CD4-positive, alpha-beta T cell treated with Interleukin-2 at 100 ng/mL for 4 hours (primary cell): ENCODE data around the gene RC3H2.

ENCODE experiments used
- DNase-seq: peaks from one replicate; pipeline ENCODE4 v3.0.0-alpha.2; 2020; ENCODE audit warnings: low spot score

Gene RC3H2

GRCh38 chr9:122800066-122801060 lies 104.8 kb downstream of the RC3H2 start, which contains the start of gene OR1K1:
Gene OR1K1, plus strand, starts transcription at chr9:122800123. Its CDS starts 0 bp downstream, at chr9:122800123.
- no peak for DNase-seq

- DNase-seq, result no peak
Measured at GRCh38 chr9:122797316-122798063, 107.7 kb downstream of the RC3H2 start.
